GM21423 (cell line): ENCODE results near the gene RPS6KB2.
"Not testable (repeated sequence)": the region's sequence is repeated elsewhere in the genome, so short reads cannot be mapped to it uniquely, and the experiment has no call there.

Experiments used
- ATAC-seq: cut with Tn5 transposase; IDR thresholded peaks from one replicate; pipeline ENCODE4 v1.9.1; 2021; ENCODE audit warnings: mild to moderate bottlenecking, moderate library complexity; ENCODE audit not compliant: unreplicated experiment

Gene RPS6KB2

DNA sequence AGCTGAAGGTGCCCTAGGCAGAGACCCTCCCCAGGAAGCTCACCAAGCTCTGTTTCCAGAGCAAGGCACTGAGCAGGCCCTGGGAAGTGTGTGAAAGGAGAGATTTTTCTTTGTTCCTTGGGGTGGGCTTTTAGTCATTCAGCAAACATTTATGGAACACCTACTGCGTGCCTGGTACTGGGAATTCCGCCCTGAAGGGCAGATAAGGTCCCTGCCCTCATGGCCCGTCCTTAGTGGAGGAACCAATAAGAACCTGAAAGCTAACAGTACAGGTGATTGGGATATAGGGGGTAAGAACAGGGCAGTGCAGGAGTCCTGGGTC lies 36.9 kb downstream of the RPS6KB2 start:
- no peak for ATAC-seq

DNA sequence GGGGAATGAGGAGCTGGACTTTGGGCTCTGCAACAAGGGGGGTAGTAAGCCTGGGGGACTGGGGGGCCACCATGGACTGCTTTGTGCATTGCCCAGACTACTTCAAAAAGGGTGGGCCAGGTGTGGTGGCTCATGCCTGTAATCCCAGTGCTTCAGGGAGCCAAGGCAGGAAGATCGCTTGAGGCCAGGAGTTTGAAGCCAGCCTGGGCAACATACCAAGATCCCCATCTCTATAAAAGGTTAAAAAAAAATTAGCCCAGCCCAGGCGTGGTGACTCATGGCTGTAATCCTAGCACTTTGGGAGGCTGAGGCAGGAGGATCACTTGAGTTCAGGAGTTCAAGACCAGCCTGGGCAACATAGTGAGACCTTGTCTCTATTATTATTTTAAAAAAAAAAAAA lies 37.2 kb downstream of the RPS6KB2 start:
- ATAC-seq, result not testable (repeated sequence)

DNA sequence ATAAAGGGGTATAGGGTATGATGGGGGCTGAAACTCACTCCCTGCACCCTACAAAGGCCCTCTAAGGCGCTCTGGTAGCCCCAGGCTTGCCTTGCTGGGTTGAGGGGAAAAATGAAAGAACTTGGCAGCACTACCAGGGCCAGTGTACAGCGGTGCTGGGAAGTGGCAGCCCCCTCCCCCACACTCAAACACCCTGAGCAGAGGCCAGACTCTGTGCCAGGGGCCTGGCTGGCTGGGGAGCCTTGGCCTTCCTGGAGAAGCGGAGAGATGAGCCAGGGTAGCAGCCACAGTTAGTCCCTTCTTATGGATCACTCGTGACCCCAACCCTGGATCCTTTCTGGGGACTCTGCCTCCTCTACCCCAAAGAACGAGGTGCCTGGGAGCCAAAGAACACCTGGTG lies 38.1 kb downstream of the RPS6KB2 start:
- no peak for ATAC-seq

DNA sequence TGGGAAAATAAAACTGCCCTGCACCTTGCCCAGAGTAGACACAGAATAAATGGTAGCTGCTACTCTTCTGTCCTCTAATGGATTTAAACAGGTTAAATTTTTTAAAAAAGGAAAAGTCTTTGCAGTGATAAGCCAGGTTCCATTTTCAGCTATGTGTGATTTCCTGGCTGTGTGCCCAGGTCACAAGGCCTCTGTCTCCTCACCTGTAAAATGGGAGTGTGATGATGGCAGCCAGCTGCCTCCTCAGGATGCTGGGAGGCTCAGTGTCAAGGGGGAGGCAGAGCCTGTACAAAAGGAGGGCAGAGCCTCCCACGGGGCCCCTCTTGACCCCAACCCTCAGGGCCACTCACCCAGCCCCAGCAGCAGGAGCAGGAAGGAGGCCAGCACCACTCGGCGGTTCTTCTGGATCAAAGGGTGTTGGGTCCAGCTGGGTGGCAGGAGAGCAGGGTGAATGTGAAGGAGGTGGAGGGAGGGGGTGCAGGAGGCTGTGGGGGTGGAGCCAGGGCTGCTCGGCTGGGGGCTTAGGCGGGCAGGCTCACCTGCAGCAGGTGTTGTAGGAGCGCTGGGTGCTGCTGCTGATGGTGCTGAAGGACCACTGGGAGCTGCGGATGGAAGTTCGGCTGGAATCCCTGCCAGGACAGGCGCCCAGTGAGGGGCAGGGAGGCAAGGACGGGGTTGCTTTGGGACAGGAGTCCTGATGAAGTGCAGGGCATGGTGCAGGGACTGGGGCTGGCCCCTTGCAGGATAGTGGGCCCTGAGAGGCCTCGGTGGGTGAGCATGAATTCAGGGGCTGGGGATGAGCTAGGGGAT lies 38.9 kb downstream of the RPS6KB2 start:
- ATAC-seq, result no peak

DNA sequence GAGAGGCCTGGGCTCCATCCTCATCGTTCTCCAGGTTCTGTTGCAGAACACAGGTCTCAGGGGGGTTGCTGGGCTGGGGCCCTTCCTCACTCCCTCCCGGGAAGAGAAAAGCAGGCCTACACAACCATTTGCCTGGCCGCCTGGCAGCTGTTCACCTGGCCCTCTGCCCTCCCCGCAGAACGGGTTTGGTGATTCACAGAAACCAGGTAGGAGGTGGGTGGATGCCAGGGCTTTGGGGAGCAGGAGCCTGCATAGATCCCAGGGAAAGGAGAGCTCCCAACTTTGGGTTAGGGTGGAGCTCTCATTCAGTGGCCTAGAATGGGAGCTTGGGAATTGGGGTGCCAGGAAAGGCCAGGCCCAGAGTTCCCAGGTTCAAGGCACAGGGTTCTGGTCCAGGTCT lies 39.8 kb downstream of the RPS6KB2 start:
- ATAC-seq, result no peak

DNA sequence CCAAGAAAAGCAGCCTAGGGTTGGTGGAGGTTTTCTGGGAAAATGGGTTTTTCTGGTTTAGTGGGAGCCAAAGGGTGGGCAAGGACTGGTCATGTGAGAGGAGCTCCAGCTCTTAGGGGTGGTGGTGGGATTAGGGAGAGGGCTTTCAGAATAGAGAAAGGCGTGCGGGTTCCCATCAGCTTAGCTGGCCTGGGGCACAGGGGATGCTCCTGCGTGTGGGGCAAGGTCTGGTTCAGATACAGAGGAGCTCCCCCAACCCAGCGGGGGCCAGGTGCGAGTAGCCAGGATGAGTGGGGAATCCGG lies 40.1 kb downstream of the RPS6KB2 start:
- ATAC-seq, result no peak

DNA sequence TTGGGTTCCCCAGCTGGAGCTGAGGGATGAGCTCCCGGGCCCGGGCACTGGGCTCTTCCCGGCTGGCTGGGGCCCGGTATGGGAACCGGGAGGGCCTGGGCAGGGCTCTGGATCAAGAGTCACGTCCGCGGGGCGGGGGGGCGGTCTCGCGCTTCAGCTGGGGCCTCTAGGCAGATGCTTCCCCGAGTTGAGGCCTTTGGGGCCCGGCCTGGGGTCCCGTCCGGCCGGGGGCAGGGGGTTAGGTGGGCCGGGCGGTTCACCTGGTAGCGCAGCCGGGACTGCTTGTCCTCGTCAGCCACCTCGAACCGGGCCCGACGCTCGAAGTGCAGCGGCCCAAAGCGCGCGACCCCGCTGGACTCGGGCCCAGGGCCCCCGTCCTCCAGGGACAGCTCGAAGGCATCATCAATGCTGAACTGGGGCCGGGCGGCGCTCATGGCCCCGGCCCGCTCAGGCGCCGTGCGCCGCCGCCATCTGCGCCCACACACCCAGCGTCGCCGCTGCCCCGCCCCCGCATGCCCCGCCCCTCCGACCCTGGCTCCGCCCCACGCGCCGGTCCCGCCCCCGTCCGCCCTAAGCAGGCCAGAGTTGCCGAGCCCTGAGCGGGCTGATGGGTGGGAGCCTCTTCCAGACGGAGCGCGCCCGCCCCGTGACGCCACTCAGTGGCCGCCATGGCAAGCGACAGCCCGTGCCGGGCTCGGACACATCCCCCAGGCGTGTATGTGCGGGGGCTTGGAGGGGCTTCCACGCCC lies 40.6 kb downstream of the RPS6KB2 start, which contains the start of gene TMEM134:
TSS of gene TMEM134 (minus strand) at position 493 of the 749 bp plus-strand sequence. CDS start at position 434, 59 bp downstream.
- ATAC-seq, result peak; percentile 67

DNA sequence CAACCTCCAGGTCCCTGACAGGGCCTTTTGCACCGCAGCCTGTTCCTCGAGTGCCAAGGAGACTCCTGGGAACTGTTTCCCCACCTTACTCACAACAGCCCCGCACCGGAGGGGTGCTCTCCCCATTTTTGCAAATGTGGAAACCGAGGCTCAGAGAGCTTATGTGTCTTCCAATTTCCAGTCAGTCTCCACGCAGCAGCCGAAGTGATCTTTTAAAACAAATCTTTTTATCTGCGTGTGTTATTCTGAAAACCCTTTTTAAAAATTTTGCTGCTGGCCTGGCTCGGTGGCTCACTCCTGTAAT lies 41.2 kb downstream of the RPS6KB2 start:
- no peak for ATAC-seq

DNA sequence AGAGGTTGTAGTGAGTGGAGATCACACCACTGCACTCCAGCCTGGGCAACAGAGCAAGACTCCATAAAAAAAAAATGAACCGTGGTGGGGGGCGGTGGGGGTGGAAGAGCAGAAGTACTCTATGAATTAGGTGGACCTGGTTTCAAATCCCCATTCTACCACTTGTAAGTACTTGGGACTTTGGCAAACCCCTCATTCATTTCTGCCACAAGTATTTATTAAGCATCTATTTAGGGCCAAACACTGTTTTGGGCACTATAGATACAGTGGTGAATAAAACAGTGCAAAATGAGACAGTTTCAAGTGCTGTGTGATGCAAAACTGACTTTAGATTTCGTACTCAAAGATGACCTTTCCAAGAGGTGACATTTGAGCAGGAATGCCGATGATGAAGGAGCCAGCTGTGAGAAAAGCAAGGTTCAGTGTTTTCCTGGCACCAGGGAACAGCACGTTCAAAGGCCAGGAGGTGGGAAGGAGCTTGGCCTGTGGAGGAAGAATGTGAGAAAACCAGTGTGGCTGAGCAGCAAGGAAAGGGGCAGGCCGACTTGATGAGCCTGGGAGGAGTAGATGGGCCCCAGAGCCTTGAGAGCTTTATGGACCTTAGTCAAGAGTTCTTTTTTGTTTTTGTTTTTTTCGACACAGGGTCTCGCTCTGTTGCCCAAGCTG lies 42.2 kb downstream of the RPS6KB2 start:
- no peak for ATAC-seq

DNA sequence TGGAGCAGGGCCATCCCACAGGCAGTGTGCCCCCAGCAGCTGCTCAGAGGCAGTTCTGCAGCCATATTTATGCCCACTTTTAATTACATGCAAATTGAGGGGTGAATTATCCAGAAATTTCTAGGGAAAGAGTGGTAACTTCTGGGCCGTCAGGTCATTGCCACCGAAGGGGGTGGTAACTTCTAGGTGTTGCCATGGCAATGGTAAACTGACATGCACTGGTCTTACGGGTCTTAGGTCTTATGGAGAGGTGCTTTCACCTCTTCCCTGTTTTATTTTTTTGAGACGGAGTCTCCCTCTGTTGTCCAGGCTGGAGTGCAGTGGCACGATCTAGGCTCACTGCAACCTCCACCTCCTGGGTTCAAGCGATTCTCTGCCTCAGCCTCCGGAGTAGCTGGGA lies 44.6 kb downstream of the RPS6KB2 start:
- ATAC-seq, result no peak

DNA sequence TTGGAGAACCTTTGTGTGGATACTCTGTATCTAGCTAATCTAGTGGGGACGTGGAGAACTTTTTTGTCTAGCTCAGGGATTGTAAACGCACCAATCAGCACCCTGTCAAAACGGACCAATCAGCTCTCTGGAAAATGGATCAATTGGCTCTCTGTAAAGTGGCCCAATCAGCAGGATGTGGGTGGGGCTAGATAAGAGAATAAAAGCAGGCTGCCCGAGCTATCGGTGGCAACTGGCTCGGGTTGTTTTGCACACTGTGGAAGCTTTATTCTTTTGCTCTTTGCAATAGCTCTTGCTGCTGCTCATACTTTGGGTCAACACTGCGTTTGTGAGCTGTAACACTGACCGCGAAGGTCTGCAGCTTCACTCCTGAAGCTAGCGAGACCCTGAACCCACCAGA lies 48.4 kb downstream of the RPS6KB2 start:
- ATAC-seq, result not testable (repeated sequence)

DNA sequence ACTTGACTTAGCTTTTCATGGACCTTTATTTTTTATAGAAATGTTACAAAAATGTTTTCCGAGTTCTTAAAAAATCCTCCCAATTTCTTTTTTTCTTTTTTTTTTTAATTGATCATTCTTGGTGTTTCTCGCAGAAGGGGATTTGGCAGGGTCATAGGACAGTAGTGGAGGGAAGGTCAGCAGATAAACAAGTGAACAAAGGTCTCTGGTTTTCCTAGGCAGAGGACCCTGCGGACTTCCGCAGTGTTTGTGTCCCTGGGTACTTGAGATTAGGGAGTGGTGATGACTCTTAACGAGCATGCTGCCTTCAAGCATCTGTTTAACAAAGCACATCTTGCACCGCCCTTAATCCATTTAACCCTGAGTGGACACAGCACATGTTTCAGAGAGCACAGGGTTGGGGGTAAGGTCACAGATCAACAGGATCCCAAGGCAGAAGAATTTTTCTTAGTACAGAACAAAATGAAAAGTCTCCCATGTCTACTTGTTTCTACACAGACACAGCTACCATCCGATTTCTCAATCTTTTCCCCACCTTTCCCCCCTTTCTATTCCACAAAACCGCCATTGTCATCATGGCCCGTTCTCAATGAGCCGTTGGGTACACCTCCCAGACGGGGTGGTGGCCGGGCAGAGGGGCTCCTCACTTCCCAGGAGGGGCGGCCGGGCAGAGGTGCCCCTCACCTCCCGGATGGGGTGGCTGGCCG lies 49.2 kb downstream of the RPS6KB2 start:
- ATAC-seq, result not testable (repeated sequence)

DNA sequence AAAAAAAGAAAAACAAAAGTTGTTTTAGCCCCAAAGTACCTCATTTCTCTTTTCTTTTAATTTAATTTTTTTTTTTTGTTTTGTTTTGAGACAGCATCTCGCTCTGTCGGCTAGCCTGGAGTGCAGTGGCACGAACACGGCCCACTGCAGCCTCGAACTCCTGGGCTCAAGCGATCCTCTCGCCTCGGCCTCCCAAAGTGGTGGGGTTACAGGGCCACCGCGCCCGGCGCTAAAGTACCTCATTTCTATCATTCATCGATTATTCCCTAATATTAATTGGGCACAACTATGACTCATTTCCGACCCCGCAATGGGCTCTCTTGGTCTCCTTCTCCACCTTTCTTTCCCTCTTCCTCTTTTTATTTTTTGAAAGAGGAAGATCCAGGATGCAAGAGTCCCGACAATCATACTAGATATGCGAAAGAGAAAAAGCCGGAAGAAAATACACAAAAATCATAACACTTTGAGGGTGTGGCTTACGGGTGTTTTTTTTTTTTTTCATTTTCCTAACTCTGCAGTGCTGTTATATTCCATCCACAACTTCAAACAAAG lies 54.1 kb downstream of the RPS6KB2 start:
- ATAC-seq, result peak; percentile 9

DNA sequence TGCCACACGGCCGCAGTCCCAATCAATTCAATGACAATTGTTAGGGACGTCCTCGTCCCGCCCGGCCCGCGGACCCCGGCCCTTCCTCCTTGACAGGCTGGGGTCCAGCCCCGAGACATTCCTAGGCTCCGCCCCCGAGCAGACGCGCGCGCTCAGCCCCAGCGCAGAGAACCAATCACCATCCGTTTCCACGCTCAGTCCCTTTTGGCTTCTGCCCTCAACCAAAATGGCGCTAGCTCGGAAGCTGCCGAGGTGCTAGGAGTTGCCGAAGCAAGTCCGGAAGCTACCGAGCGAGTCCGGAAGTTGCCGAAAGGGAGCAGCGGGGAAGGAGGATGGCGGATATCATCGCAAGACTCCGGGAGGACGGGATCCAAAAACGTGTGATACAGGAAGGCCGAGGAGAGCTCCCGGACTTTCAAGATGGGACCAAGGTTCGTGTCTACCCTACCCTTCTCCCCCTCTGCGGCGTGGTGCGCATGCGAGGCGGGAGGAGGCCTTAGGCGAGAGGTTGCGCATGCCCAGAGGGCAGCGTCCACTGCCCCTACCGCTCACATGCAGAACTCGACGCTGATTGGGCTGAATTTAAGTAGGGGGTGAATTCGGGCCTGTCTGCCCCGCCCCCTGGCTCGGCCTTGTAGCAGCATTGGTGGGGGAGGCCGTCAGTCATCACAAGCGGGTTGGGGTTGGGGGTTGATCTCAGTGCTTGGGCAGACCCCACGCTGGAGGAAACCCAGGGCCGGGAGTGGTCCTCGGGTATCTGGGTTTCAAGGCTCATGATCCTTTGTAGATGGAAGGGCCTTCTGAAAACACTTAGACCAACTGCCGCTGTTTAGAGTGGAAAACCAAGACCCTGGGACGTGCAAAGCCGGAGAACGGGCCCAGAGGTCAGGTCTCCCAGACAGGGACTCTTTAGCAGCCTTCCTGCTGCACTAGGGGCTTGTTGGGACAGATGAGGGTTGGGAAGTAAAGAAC lies 54.8 kb downstream of the RPS6KB2 start, which contains the start of gene AIP:
TSS of gene AIP (plus strand) at position 200 of the 972 bp plus-strand sequence. CDS start at position 333, 133 bp downstream.
- ATAC-seq, result peak; percentile 61

DNA sequence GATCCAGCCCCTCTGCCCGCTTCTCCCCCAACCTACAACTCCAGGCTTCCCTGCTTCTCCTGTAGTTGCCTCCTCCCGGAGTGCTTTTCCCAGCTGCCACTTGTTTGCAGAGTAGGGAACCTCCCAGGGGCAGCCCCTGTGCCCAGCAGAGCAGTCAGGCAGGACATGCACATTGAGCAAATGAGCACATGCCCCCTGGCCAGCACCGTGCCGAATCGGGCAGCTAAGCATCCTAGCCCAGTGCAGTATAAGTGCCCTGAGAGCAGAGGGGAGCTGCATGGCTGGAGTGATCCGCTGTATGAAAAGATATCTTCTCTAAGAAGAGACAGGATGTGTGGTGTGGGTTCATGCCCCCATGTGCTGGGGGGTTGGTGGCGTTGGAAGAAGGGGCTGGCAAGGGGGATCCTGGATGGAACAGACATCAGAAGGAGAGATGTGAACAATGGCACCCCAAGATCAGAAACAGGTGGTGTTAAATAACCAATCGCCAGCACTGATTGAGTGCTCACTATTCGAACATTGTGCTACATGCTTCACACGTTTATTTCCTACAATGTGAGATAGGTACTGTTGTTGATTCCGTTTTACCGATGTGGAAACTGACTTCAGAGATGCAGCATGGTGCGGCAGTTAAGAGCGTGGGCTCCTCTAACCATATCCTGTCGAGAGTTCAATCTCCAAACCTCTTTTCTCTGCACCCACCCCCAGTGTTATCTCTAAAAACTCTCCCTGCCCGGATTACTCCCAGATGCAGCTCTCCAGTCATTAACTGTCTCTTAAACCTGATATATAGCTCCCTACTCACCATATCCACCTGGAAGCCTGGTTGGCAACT lies 55.8 kb downstream of the RPS6KB2 start:
- no peak for ATAC-seq

DNA sequence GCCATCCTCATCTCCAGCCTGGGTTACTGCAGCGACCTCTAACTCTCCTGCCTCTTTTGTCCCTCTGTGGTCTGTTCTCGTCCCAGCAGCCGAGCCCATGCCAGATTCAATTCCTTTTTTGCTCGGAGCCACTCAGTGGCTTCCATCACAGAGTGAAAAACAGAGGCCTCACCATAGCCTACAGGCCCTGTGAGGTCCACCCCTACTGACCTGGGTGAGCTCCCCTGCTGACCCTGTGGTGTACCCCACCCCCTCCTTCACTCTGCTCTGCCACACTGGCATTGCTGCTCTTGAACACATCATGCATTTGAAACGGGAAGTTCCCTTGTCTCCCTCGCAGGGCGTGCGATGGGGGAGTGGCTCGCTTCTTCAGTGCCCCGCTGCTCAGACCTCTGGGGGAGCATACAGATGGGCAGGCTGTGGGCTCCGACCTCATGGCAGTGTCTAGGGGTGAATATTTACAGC lies 56.6 kb downstream of the RPS6KB2 start:
- no peak for ATAC-seq
